SK-N-SH (cell line): ENCODE data around the gene TMEM88. TPM values are rescaled to one million over a fixed set of nuclear protein-coding genes. Genes with fewer than 3 reads are reported as not detected.

Experiments used
- CTCF ChIA-PET: fragments of 300-600, 350-600 bp; formaldehyde crosslinking; extraction: SDS; loops from one replicate; lab custom pipeline; 2021; lab: Yijun Ruan, JAX
- POLR2A ChIA-PET: fragments of 350-600 bp; sonication (Branson Sonifier 250); formaldehyde crosslinking; extraction: SDS; loops from one replicate; lab custom pipeline; 2020; ENCODE audit warnings: antibody characterized with exemption, inconsistent platforms; lab: Yijun Ruan, JAX
- DNase-seq: peaks from one replicate; pipeline ENCODE4 v3.0.0; 2012
- H2AFZ ChIP-seq: fragments of 200-600 bp; sonication (generic); 2 replicates; pipeline ENCODE4 v1.8.1; 2016; ENCODE audit warnings: antibody characterized with exemption, mild to moderate bottlenecking, low read depth
- H3F3A ChIP-seq: fragments of 200-600 bp; sonication (generic); replicated peaks from 2 replicates; pipeline ENCODE3; 2016; ENCODE audit warnings: antibody characterized with exemption, mild to moderate bottlenecking; ENCODE audit not compliant: insufficient read depth
- H3K27ac ChIP-seq, 2 experiments: fragments of 200-500 bp in 1 of 2; fragments of 200-600 bp in 1 of 2; sonication (Bioruptor generic) in 1 of 2; sonication (generic), shearing (Covaris generic) in 1 of 2; 2 replicates each; pipeline versions ENCODE4 v1.5.1 to v1.6.1; 2014 to 2016; ENCODE audit warnings: low read depth in 2 of 2, inconsistent platforms in 1 of 2, low read length in 1 of 2, mild to moderate bottlenecking in 1 of 2, mixed read lengths in 1 of 2
- H3K27me3 ChIP-seq: fragments of 200-600 bp; sonication (generic), shearing (Covaris generic); 2 replicates; pipeline ENCODE4 v1.6.1; 2016; ENCODE audit warnings: mixed run types; ENCODE audit not compliant: insufficient read depth
- H3K36me3 ChIP-seq, 2 experiments: fragments of 200-500 bp in 1 of 2; fragments of 200-600 bp in 1 of 2; sonication (Bioruptor generic) in 1 of 2; sonication (generic) in 1 of 2; replicated peaks in 1 of 2; 2 replicates each; pipeline versions ENCODE3 to v1.5.1; 2014 to 2016; ENCODE audit warnings: low read length in 1 of 2, mild to moderate bottlenecking in 1 of 2; ENCODE audit not compliant: insufficient read depth in 2 of 2, control insufficient read depth in 1 of 2
- H3K4me1 ChIP-seq, 2 experiments: fragments of 200-500 bp in 1 of 2; fragments of 200-600 bp in 1 of 2; sonication (Bioruptor generic) in 1 of 2; sonication (generic), shearing (Covaris generic) in 1 of 2; 2 replicates each; pipeline versions ENCODE4 v1.5.1 to v1.6.1; 2014 to 2016; ENCODE audit warnings: low read depth in 1 of 2, low read length in 1 of 2, mixed run types in 1 of 2; ENCODE audit not compliant: insufficient read depth in 2 of 2, control insufficient read depth in 1 of 2
- H3K4me2 ChIP-seq: fragments of 200-600 bp; sonication (generic), shearing (Covaris generic); 2 replicates; pipeline ENCODE4 v1.6.1; 2017; ENCODE audit warnings: mixed run types
- H3K4me3 ChIP-seq, 2 experiments: fragments of 200-500 bp in 1 of 2; fragments of 200-600 bp in 1 of 2; sonication (Bioruptor generic) in 1 of 2; sonication (generic), shearing (Covaris generic) in 1 of 2; 2 replicates each; pipeline versions ENCODE4 v1.5.1 to v1.8.1; 2014 to 2016; ENCODE audit warnings: low read depth in 2 of 2, inconsistent platforms in 1 of 2, low read length in 1 of 2, mild to moderate bottlenecking in 1 of 2, mixed read lengths in 1 of 2, moderate library complexity in 1 of 2
- H3K79me2 ChIP-seq: fragments of 200-600 bp; sonication (generic); 2 replicates; pipeline ENCODE4 v1.8.1; 2017; ENCODE audit warnings: mild to moderate bottlenecking; ENCODE audit not compliant: insufficient read depth
- H3K9ac ChIP-seq: fragments of 200-600 bp; sonication (generic); 2 replicates; pipeline ENCODE4 v1.6.1; 2017; ENCODE audit warnings: mixed run types
- H3K9me2 ChIP-seq: fragments of 200-600 bp; sonication (generic); 2 replicates; pipeline ENCODE4 v1.6.1; 2017; ENCODE audit warnings: mixed run types
- H3K9me3 ChIP-seq: fragments of 200-600 bp; sonication (generic); 2 replicates; pipeline ENCODE4 v1.6.1; 2017; ENCODE audit warnings: mixed run types, mild to moderate bottlenecking, moderate library complexity
- H4K20me1 ChIP-seq: fragments of 200-600 bp; sonication (generic); 2 replicates; pipeline ENCODE4 v1.6.1; 2017; ENCODE audit warnings: mild to moderate bottlenecking, mixed run types; ENCODE audit not compliant: insufficient read depth
- CTCF ChIP-seq: fragments of 200-600 bp; sonication (generic); IDR thresholded peaks from 2 replicates; pipeline ENCODE4 v1.6.1; 2017; ENCODE audit warnings: antibody characterized with exemption, mild to moderate bottlenecking, moderate library complexity
- EZH2phosphoT487 ChIP-seq: fragments of 200-600 bp; sonication (generic); IDR thresholded peaks from 2 replicates; pipeline ENCODE4 v1.6.1; 2017; ENCODE audit warnings: low read depth, mixed run types, mild to moderate bottlenecking, antibody characterized with exemption, moderate library complexity, borderline replicate concordance
- FOSL2 ChIP-seq: IDR thresholded peaks from 2 replicates; pipeline ENCODE4 v1.4.0; 2012; ENCODE audit warnings: low read depth, mild to moderate bottlenecking, moderate library complexity, borderline replicate concordance
- FOXJ3 ChIP-seq: sonication (generic); formaldehyde crosslinking; IDR thresholded peaks from 2 replicates; pipeline ENCODE4 v1.5.1; 2020; ENCODE audit warnings: mild to moderate bottlenecking, missing genetic modification reagents
- GABPA ChIP-seq: IDR thresholded peaks from 2 replicates; pipeline ENCODE4 v1.4.0; 2012; ENCODE audit warnings: low read depth, mild to moderate bottlenecking
- GATA2 ChIP-seq: sonication (generic); formaldehyde crosslinking; IDR thresholded peaks from 2 replicates; pipeline ENCODE4 v1.5.0; 2020; ENCODE audit warnings: mild to moderate bottlenecking, missing genetic modification reagents
- JUND ChIP-seq: IDR thresholded peaks from 2 replicates; pipeline ENCODE4 v1.4.0; 2012
- NRF1 ChIP-seq: IDR thresholded peaks from 2 replicates; pipeline ENCODE4 v1.6.1; 2012; ENCODE audit warnings: low read depth, mild to moderate bottlenecking, low read length
- PBX3 ChIP-seq: IDR thresholded peaks from 2 replicates; pipeline ENCODE4; 2012
- POLR2AphosphoS5 ChIP-seq: IDR thresholded peaks from 2 replicates; pipeline ENCODE4 v1.6.1; 2012; ENCODE audit warnings: low read depth, low read length
- RAD21 ChIP-seq: IDR thresholded peaks from 2 replicates; pipeline ENCODE4 v1.6.1; 2012; ENCODE audit warnings: mild to moderate bottlenecking, low read length
- SIN3A ChIP-seq: IDR thresholded peaks from 2 replicates; pipeline ENCODE4 v1.6.1; 2012; ENCODE audit warnings: low read depth, mild to moderate bottlenecking, low read length, moderate library complexity, borderline replicate concordance
- TAF1 ChIP-seq: IDR thresholded peaks from 2 replicates; pipeline ENCODE4 v1.6.1; 2012; ENCODE audit warnings: low read depth, mild to moderate bottlenecking, low read length, moderate library complexity, borderline replicate concordance
- TEAD4 ChIP-seq: IDR thresholded peaks from 2 replicates; pipeline ENCODE4 v1.4.0; 2012; ENCODE audit warnings: mild to moderate bottlenecking, borderline replicate concordance; ENCODE audit not compliant: insufficient read depth
- USF1 ChIP-seq: IDR thresholded peaks from 2 replicates; pipeline ENCODE4 v1.4.0; 2012; ENCODE audit warnings: low read depth, borderline replicate concordance
- YY1 ChIP-seq: IDR thresholded peaks from 2 replicates; pipeline ENCODE4 v1.4.0; 2012; ENCODE audit warnings: low read depth, mild to moderate bottlenecking
- ZBTB33 ChIP-seq: IDR thresholded peaks from 2 replicates; pipeline ENCODE4 v1.4.0; 2012; ENCODE audit warnings: low read depth, borderline replicate concordance
- WGBS: methylation state at CpG from one replicate; pipeline ENCODE4 v1.1.6; 2017; ENCODE audit warnings: low lambda C conversion rate; 5-methylcytosine and 5-hydroxymethylcytosine counted together
- polyA plus RNA-seq, 3 experiments: library from polyadenylated mRNA; depleted of rRNA; stranded (reverse); fragments of >200 nt; gene quantifications; 2 replicates each; pipeline ENCODE4 v1.2.3, GENCODE V29; 2012

Gene TMEM88
- polyA plus RNA-seq, 1 of the 3 experiments (the other 2 are of a cell fraction) = 1.2 TPM

- 89% methylated on average over 17 of the region's 17 CpGs for WGBS
- no peaks in the 10 kb centered on the region for H3K27me3 ChIP-seq
- H3F3A ChIP-seq = peaks cover 23% of the 10 kb centered on the region
- CTCF ChIA-PET = interaction anchor here (0.5 to 5.7 kb wide), 9 partner anchors 10 to 107 kb away, joined by 3 to 58 read pairs (median 8); partner anchors contain the start of gene KDM6B
- no peak for TF ChIP-seq TEAD4
- TF ChIP-seq, all 33 proteins: peak for 0
- Histone ChIP-seq H3K4me3 (no peak overlapping the region), H3K9me3 (no peaks in the 10 kb centered on the region), H3K4me2 (no peak overlapping the region), H3K36me3 (peaks cover 33 to 74% of the 10 kb centered on the region in 2 experiments), H3K4me1 (peaks cover 8 to 20% of the 10 kb centered on the region in 2 experiments; a peak in 1 of 4 replicates), H4K20me1 (peaks cover 31% of the 10 kb centered on the region), H3K9me2 (no peaks in the 10 kb centered on the region), H3K27ac (peak overlapping the region in 1 of 2 experiments; percentile 34; a peak in 1 of 4 replicates), H3K9ac (no peak overlapping the region), H2AFZ (no peak overlapping the region), H3K79me2 (peaks cover 6% of the 10 kb centered on the region; the same call in 1 of the 2 replicates)
- POLR2A ChIA-PET = interaction anchor here (1.1 to 2.4 kb wide), 3 partner anchors 12 to 107 kb away, joined by 4 to 7 read pairs (median 6); no protein-coding TSS in a partner anchor
- no peak for DNase-seq
Measured at GRCh38 chr17:7850701-7851437, 4.0 kb upstream of the TMEM88 start.

- ChIA-PET POLR2A (interaction anchor here (1.1 to 2.4 kb wide), 2 partner anchors 13 to 108 kb away, joined by 4 to 7 read pairs; no protein-coding TSS in a partner anchor), CTCF (interaction anchor here (0.5 to 5.7 kb wide), 10 partner anchors 11 to 108 kb away, joined by 3 to 58 read pairs (median 8); partner anchors contain the start of gene KDM6B)
- Histone ChIP-seq H3K4me3 (peak overlapping the region in 1 of 2 experiments; percentile 3; a peak in 1 of 4 replicates), H3K4me1 (peaks cover 13 to 28% of the 10 kb centered on the region in 2 experiments; a peak in 2 of 4 replicates), H2AFZ (no peak overlapping the region), H3K9me3 (no peaks in the 10 kb centered on the region), H3K9ac (no peak overlapping the region), H3K4me2 (no peak overlapping the region), H4K20me1 (peaks cover 31% of the 10 kb centered on the region), H3K79me2 (0 out of 2 replicates have a peak, but pooled peaks cover 2% of the 10 kb centered on the region), H3K27ac (peak overlapping the region in 1 of 2 experiments; percentile 34; a peak in 1 of 4 replicates), H3K9me2 (no peaks in the 10 kb centered on the region), H3F3A (peaks cover 31% of the 10 kb centered on the region), H3K36me3 (peaks cover 33 to 68% of the 10 kb centered on the region in 2 experiments), H3K27me3 (no peaks in the 10 kb centered on the region)
- WGBS = 42% methylated on average over 33 of the region's 60 CpGs
- peak; percentile 94 for DNase-seq
- TF ChIP-seq POLR2AphosphoS5 (no peak; the same call in 1 of the 2 replicates), TAF1 (no peak; the same call in 1 of the 2 replicates), RAD21 (peak; percentile 95), NRF1 (peak; percentile 32; the same call in 1 of the 2 replicates), USF1 (no peak), EZH2phosphoT487 (no peak), PBX3 (no peak), JUND (no peak), SIN3A (peak; percentile 62; the same call in 1 of the 2 replicates), FOSL2 (no peak), FOXJ3 (CRISPR knock-in tag) (0 out of 2 replicates have a peak, but pooled peaks have one; percentile 61), GATA2 (CRISPR knock-in tag) (no peak), YY1 (no peak), ZBTB33 (no peak), GABPA (no peak), CTCF (peak; percentile 87)
Measured at GRCh38 chr17:7851438-7852261, 3.2 kb upstream of the TMEM88 start.
